CD4-positive, alpha-beta T cell treated with Interferon gamma for 1 hour (primary cell): ENCODE results near the gene KLK10.

Source experiments
- DNase-seq: peaks from one replicate; pipeline ENCODE4 v3.0.0-alpha.2; 2020

KLK10 gene

GRCh38 chr19:51019544-51019925 lies at the start of gene KLK10:
KLK10 (minus strand) TSS chr19:51019709; CDS start chr19:51019130, 579 bp downstream.
- no peak for DNase-seq

- DNase-seq: no peak
Measured at GRCh38 chr19:51066393-51067186, 47.1 kb upstream of the KLK10 start.

- no peak for DNase-seq
Measured at GRCh38 chr19:51065221-51065960, 45.9 kb upstream of the KLK10 start.

- no peak for DNase-seq
Measured at GRCh38 chr19:51064534-51065220, 45.2 kb upstream of the KLK10 start, which contains the start of gene KLK13. KLK13 (minus strand) TSS chr19:51065092; CDS start chr19:51065067, 25 bp downstream.

GRCh38 chr19:51063664-51064063 lies 44.2 kb upstream of the KLK10 start:
- DNase-seq: no peak

GRCh38 chr19:51060973-51061372 lies 41.5 kb upstream of the KLK10 start:
- no peak for DNase-seq

- DNase-seq: no peak
Measured at GRCh38 chr19:51060336-51060735, 40.8 kb upstream of the KLK10 start.

GRCh38 chr19:51059715-51060114 lies 40.2 kb upstream of the KLK10 start:
- no peak for DNase-seq

GRCh38 chr19:51055866-51056265 lies 36.4 kb upstream of the KLK10 start:
- DNase-seq: no peak

- no peak for DNase-seq
Measured at GRCh38 chr19:51047031-51047335, 27.5 kb upstream of the KLK10 start.

- no peak for DNase-seq
Measured at GRCh38 chr19:51044327-51044726, 24.8 kb upstream of the KLK10 start.

GRCh38 chr19:51043497-51043896 lies 24.0 kb upstream of the KLK10 start:
- DNase-seq: no peak

- no peak for DNase-seq
Measured at GRCh38 chr19:51040151-51040550, 20.6 kb upstream of the KLK10 start.

- no peak for DNase-seq
Measured at GRCh38 chr19:51036519-51036918, 17.0 kb upstream of the KLK10 start.

- DNase-seq: no peak
Measured at GRCh38 chr19:51034704-51035103, 15.2 kb upstream of the KLK10 start, which contains the start of gene KLK12. KLK12 (minus strand) TSS chr19:51035002; CDS start chr19:51034621, 381 bp downstream.

- DNase-seq: no peak
Measured at GRCh38 chr19:51031880-51032225, 12.3 kb upstream of the KLK10 start.

GRCh38 chr19:51031220-51031879 lies 11.8 kb upstream of the KLK10 start:
- no peak for DNase-seq

GRCh38 chr19:51030631-51031030 lies 11.1 kb upstream of the KLK10 start:
- DNase-seq: no peak

GRCh38 chr19:51029718-51030117 lies 10.2 kb upstream of the KLK10 start:
- no peak for DNase-seq

GRCh38 chr19:51027873-51028272 lies 8.4 kb upstream of the KLK10 start:
- DNase-seq: no peak

GRCh38 chr19:51027126-51027806 lies 7.8 kb upstream of the KLK10 start:
- DNase-seq: no peak

GRCh38 chr19:51026554-51026831 lies 7.0 kb upstream of the KLK10 start, which contains the start of gene KLK11:
KLK11 (minus strand) TSS chr19:51026616; CDS start chr19:51025631, 985 bp downstream.
- no peak for DNase-seq
